IMR-90 (cell line): ENCODE measurements around the gene SLC9A7. TPM values are rescaled to one million over a fixed set of nuclear protein-coding genes. Genes with fewer than 3 reads are reported as not detected.

ENCODE experiments used
- ATAC-seq: fragments of 200-7000 bp; cut with Tn5 transposase; 2 replicates; pipeline ENCODE4 v1.9.1; 2020; ENCODE audit warnings: low read depth, mild to moderate bottlenecking, moderate library complexity
- BruUV-seq: library from RNA; stranded (reverse); fragments of 400-500 nt; replicated peaks from 2 replicates; lab custom pipeline; 2021; lab: Mats Ljungman, UMichigan
- CTCF ChIA-PET: fragments of 300-600 bp; formaldehyde crosslinking; extraction: SDS; loops from one replicate; lab custom pipeline; 2021; ENCODE audit warnings: antibody characterized with exemption; lab: Yijun Ruan, JAX
- POLR2A ChIA-PET: fragments of 300-600 bp; sonication (Branson Sonifier 250); formaldehyde crosslinking; loops from one replicate; lab custom pipeline; 2022; ENCODE audit warnings: antibody characterized with exemption; ENCODE audit not compliant: unreplicated experiment; lab: Charles Lee
- DNase-seq: peaks from one replicate; pipeline ENCODE4 v3.0.0; 2013
- H2AFZ ChIP-seq: replicated peaks from 2 replicates; pipeline ENCODE3; 2013; ENCODE audit warnings: low read length, mild to moderate bottlenecking; ENCODE audit not compliant: poor library complexity
- H2AK5ac ChIP-seq: 2 replicates; pipeline ENCODE4 v1.6.1; 2013; ENCODE audit warnings: low read depth, low read length, inconsistent platforms
- H2AK9ac ChIP-seq: replicated peaks from 2 replicates; pipeline ENCODE3; 2013; ENCODE audit warnings: mild to moderate bottlenecking, low read depth, low read length, moderate library complexity; ENCODE audit not compliant: poor library complexity
- H2BK120ac ChIP-seq: 2 replicates; pipeline ENCODE4 v1.6.1; 2013; ENCODE audit warnings: low read depth, low read length, inconsistent platforms
- H2BK15ac ChIP-seq: 3 replicates; pipeline ENCODE4 v1.6.1; 2013; ENCODE audit warnings: low read depth, low read length, inconsistent platforms
- H2BK20ac ChIP-seq: 2 replicates; pipeline ENCODE4 v1.6.1; 2013; ENCODE audit warnings: low read depth, mild to moderate bottlenecking, inconsistent platforms, low read length, moderate library complexity
- H2BK5ac ChIP-seq: 2 replicates; pipeline ENCODE4 v1.6.1; 2013; ENCODE audit warnings: mild to moderate bottlenecking, low read depth, low read length, inconsistent platforms; ENCODE audit not compliant: poor library complexity, severe bottlenecking
- H3K14ac ChIP-seq: replicated peaks from 2 replicates; pipeline ENCODE4 v1.6.1; 2013; ENCODE audit warnings: low read depth, low read length, inconsistent platforms
- H3K18ac ChIP-seq: 2 replicates; pipeline ENCODE4 v1.6.1; 2013; ENCODE audit warnings: low read depth, low read length, control low read depth
- H3K23ac ChIP-seq: 2 replicates; pipeline ENCODE4 v1.6.1; 2013; ENCODE audit warnings: low read depth, low read length, inconsistent platforms
- H3K27ac ChIP-seq: 2 replicates; pipeline ENCODE4 v1.5.1; 2013; ENCODE audit warnings: mild to moderate bottlenecking, control low read depth, low read length; ENCODE audit not compliant: insufficient read depth
- H3K27me3 ChIP-seq: 2 replicates; pipeline ENCODE4 v1.6.1; 2013; ENCODE audit warnings: low read length; ENCODE audit not compliant: control insufficient read depth, insufficient read depth
- H3K36me3 ChIP-seq: 2 replicates; pipeline ENCODE4 v1.6.1; 2013; ENCODE audit warnings: low read length, mixed read lengths; ENCODE audit not compliant: control insufficient read depth, insufficient read depth
- H3K4ac ChIP-seq: 2 replicates; pipeline ENCODE4 v1.6.1; 2013; ENCODE audit warnings: low read depth, low read length, inconsistent platforms
- H3K4me1 ChIP-seq: 2 replicates; pipeline ENCODE4 v1.6.1; 2013; ENCODE audit warnings: low read length, mixed read lengths; ENCODE audit not compliant: control insufficient read depth, insufficient read depth
- H3K4me2 ChIP-seq: 2 replicates; pipeline ENCODE4 v1.6.1; 2013; ENCODE audit warnings: low read depth, mild to moderate bottlenecking, control low read depth, low read length, moderate library complexity
- H3K4me3 ChIP-seq: 2 replicates; pipeline ENCODE4 v1.5.1; 2013; ENCODE audit warnings: low read depth, mild to moderate bottlenecking, control low read depth, low read length, moderate library complexity; ENCODE audit not compliant: insufficient read depth
- H3K56ac ChIP-seq: 2 replicates; pipeline ENCODE4 v1.6.1; 2013; ENCODE audit warnings: low read length, inconsistent platforms; ENCODE audit not compliant: insufficient read depth; ENCODE audit errors: extremely low read depth
- H3K79me1 ChIP-seq, 2 experiments: 2 replicates each; pipeline ENCODE4 v1.6.1; 2013; ENCODE audit warnings: low read length in 2 of 2, inconsistent platforms in 1 of 2, low read depth in 1 of 2
- H3K9ac ChIP-seq: 2 replicates; pipeline ENCODE4 v1.6.1; 2013; ENCODE audit warnings: low read depth, low read length, control low read depth
- H3K9me1 ChIP-seq: 2 replicates; pipeline ENCODE4 v1.6.1; 2013; ENCODE audit warnings: low read length, inconsistent platforms; ENCODE audit not compliant: insufficient read depth
- H3K9me3 ChIP-seq: 2 replicates; pipeline ENCODE4 v1.6.1; 2013; ENCODE audit warnings: low read length; ENCODE audit not compliant: control insufficient read depth, insufficient read depth
- H4K20me1 ChIP-seq: 2 replicates; pipeline ENCODE4 v1.6.1; 2013; ENCODE audit warnings: low read length, inconsistent platforms; ENCODE audit not compliant: insufficient read depth
- H4K5ac ChIP-seq: 2 replicates; pipeline ENCODE4 v1.6.1; 2013; ENCODE audit warnings: mild to moderate bottlenecking, low read depth, low read length, control low read depth
- H4K8ac ChIP-seq, 2 experiments: 2 replicates each; pipeline ENCODE4 v1.6.1; 2013; ENCODE audit warnings: low read depth in 2 of 2, low read length in 2 of 2, control low read depth in 1 of 2, inconsistent platforms in 1 of 2
- H4K91ac ChIP-seq: 2 replicates; pipeline ENCODE4 v1.6.1; 2013; ENCODE audit warnings: low read depth, low read length, inconsistent platforms; ENCODE audit not compliant: insufficient read depth
- WGBS, 2 experiments: methylation state at CpG; one replicate each; pipeline versions ENCODE4 v1.1.5 to v1.1.7; 2013; ENCODE audit warnings: missing lambda C conversion rate in 2 of 2; ENCODE audit not compliant: insufficient read length in 1 of 2; ENCODE audit errors: extremely low coverage in 2 of 2; 5-methylcytosine and 5-hydroxymethylcytosine counted together
- dilution Hi-C: fragments of 300-500 bp; cut with HindIII; formaldehyde crosslinking; loops from one replicate; pipeline ENCODE4 v1.14.3; 2018; ENCODE audit warnings: low sequenced_read_pairs; ENCODE audit not compliant: unreplicated experiment
- in situ Hi-C: fragments of 300-500 bp; cut with MboI; formaldehyde crosslinking; loops from 3 replicates; pipeline ENCODE4 v1.14.3; 2019; ENCODE audit warnings: low sequenced_read_pairs, inconsistent platforms, mixed read lengths
- intact Hi-C: fragments of 100-400 bp; cut with micrococcal nuclease; formaldehyde crosslinking; loops from 2 replicates; pipeline ENCODE4 v1.10.0; 2022
- polyA plus RNA-seq, 3 experiments: library from polyadenylated mRNA; depleted of rRNA; stranded (reverse); fragments of >200 nt; gene quantifications; 2 replicates each; pipeline ENCODE4 v1.2.3, GENCODE V29; 2012; ENCODE audit warnings: low replicate concordance in 1 of 3
- total RNA-seq: library from RNA; depleted of rRNA; stranded (reverse); fragments of >200 nt; gene quantifications from 2 replicates; pipeline ENCODE4 v1.2.3, GENCODE V29; 2012
- TF ChIP-seq, protein P1 (sequence below): conservative IDR thresholded peaks from 2 replicates; pipeline ENCODE4 v1.5.1; 2012; ENCODE audit warnings: mild to moderate bottlenecking, low read depth, low read length, improper control_type of control experiment

Gene SLC9A7
- total and polyA plus RNA-seq, 2 of the 4 experiments (the other 2 are of a cell fraction) = 14.4 to 76.4 TPM

DNA sequence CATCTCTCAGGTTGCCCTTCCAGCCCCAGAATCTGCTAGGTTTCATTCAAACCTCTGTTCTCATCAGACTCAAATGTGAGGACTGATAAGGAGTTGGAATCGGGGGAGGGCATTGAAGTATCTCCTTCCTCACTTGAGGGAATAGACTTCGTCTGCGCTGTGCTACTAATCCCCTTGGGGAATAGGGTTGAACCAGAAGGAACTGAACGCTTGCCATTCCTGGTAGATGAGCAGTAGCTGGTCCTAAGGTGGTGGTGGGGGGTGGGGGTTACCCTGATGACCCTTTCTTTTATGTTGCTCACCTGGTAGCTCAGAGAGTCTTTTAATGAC, 692 bp upstream of the SLC9A7 start:
- Histone ChIP-seq H2BK120ac (peak overlapping the region; percentile 91), H3K56ac (peak overlapping the region; percentile 35; the same call in 1 of the 2 replicates), H2AK9ac (peak overlapping the region; percentile 47), H3K9me3 (no peaks in the 10 kb centered on the region; the same call in 1 of the 2 replicates), H3K36me3 (no peaks in the 10 kb centered on the region), H2BK15ac (peak overlapping the region; percentile 89), H3K18ac (no peak overlapping the region; the same call in 1 of the 2 replicates), H3K4ac (peak overlapping the region; percentile 83), H2BK20ac (peak overlapping the region; percentile 21; the same call in 1 of the 2 replicates), H3K23ac (peak overlapping the region; percentile 84; the same call in 1 of the 2 replicates), H3K9ac (peak overlapping the region; percentile 17; the same call in 1 of the 2 replicates), H2AK5ac (peak overlapping the region; percentile 7; the same call in 1 of the 2 replicates), H2AFZ (peak overlapping the region; percentile 91), H4K20me1 (no peaks in the 10 kb centered on the region), H3K27me3 (no peaks in the 10 kb centered on the region), H3K79me1 (peaks cover 4 to 18% of the 10 kb centered on the region in 2 experiments; a peak in 2 of 4 replicates), H3K9me1 (no peaks in the 10 kb centered on the region), H4K8ac (peak overlapping the region; percentile 58 to 63), H3K4me1 (peaks cover 5% of the 10 kb centered on the region), H3K4me3 (peak overlapping the region; percentile 83), H3K14ac (peak overlapping the region; percentile 75; the same call in 1 of the 2 replicates), H2BK5ac (peak overlapping the region; percentile 10), H3K4me2 (peak overlapping the region; percentile 65), H3K27ac (peak overlapping the region; percentile 27; the same call in 1 of the 2 replicates), H4K91ac (peak overlapping the region; percentile 66), H4K5ac (peak overlapping the region; percentile 9; the same call in 1 of the 2 replicates)
- in situ Hi-C loops = no loop called here
- ATAC-seq (peak; percentile 9), DNase-seq (peak; percentile 26)
- intact Hi-C loops = loop anchor here (1.0 to 10.0 kb wide), 7 partner anchors 33 to 333 kb away; partner anchors contain the start of gene JADE3
- no CpG with 5 or more reads among the region's 4 CpGs for WGBS, 2 experiments
- ChIA-PET POLR2A (no interaction called here), CTCF (interaction anchor here (0.8 to 1.3 kb wide), 2 partner anchors 32 to 205 kb away, joined by 3 read pairs; no protein-coding TSS in a partner anchor)
- no TSS peak for BruUV-seq
- TF ChIP-seq, protein P1, sequence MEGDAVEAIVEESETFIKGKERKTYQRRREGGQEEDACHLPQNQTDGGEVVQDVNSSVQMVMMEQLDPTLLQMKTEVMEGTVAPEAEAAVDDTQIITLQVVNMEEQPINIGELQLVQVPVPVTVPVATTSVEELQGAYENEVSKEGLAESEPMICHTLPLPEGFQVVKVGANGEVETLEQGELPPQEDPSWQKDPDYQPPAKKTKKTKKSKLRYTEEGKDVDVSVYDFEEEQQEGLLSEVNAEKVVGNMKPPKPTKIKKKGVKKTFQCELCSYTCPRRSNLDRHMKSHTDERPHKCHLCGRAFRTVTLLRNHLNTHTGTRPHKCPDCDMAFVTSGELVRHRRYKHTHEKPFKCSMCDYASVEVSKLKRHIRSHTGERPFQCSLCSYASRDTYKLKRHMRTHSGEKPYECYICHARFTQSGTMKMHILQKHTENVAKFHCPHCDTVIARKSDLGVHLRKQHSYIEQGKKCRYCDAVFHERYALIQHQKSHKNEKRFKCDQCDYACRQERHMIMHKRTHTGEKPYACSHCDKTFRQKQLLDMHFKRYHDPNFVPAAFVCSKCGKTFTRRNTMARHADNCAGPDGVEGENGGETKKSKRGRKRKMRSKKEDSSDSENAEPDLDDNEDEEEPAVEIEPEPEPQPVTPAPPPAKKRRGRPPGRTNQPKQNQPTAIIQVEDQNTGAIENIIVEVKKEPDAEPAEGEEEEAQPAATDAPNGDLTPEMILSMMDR = no peak
- dilution Hi-C loops = no loop called here
